ENCODE measurements around the gene MRGPRE. TPM values are rescaled to one million over a fixed set of nuclear protein-coding genes. Genes with fewer than 3 reads are reported as not detected.

MRGPRE gene
- total RNA-seq, 1 experiment from 2014 or later: not detected

- H4K20me1 ChIP-seq (ENCODE audit: control insufficient read depth, insufficient read depth, insufficient read length): no peaks in the 10 kb centered on the region
- H3K9ac ChIP-seq (ENCODE audit: extremely low read depth, insufficient read length, low read length): no peak overlapping the region
- DNase-seq: no peak
- no peak overlapping the region for H2BK20ac ChIP-seq (ENCODE audit: low read depth, low read length, poor library complexity, severe bottlenecking)
- H4K8ac ChIP-seq (replicated peaks; ENCODE audit: insufficient read length, low read depth, low read length): no peak overlapping the region
- H3K9me3 ChIP-seq (ENCODE audit: control insufficient read depth, low read depth, low read length): peaks cover 8% of the 10 kb centered on the region
- Mint-ChIP-seq H3K9me3 (peaks cover 27 to 32% of the 10 kb centered on the region in 2 experiments), H3K36me3 (ENCODE audit: insufficient read depth in 1 of 3, low read depth in 3 of 3) (peaks cover 6 to 27% (median 11%) of the 10 kb centered on the region in 3 experiments; a peak in 6 of 7 replicates), H3K27me3 (ENCODE audit: low read depth) (no peaks in the 10 kb centered on the region), H3K4me1 (peaks cover 15 to 21% of the 10 kb centered on the region in 2 experiments), H3K4me3 (no peak overlapping the region), H3K27ac (no peak overlapping the region)
- no peak overlapping the region for H3K4me2 ChIP-seq (ENCODE audit: insufficient read depth, insufficient read length, low read length)
- H3K4me1 ChIP-seq (ENCODE audit: insufficient read depth, low read length): no peaks in the 10 kb centered on the region
- no peak overlapping the region for H2AK5ac ChIP-seq (ENCODE audit: insufficient read length, low read length)
- TF ChIP-seq CTCF (conservative IDR thresholded peaks at IDR 0.05): no peak
- H3K23me2 ChIP-seq (ENCODE audit: insufficient read length, low read depth, low read length, poor library complexity, severe bottlenecking): no peaks in the 10 kb centered on the region
- no peak overlapping the region for H2BK12ac ChIP-seq (ENCODE audit: insufficient read length, low read depth, low read length)
- H3K79me1 ChIP-seq (ENCODE audit: insufficient read depth, low read depth, low read length, poor library complexity, severe bottlenecking): no peaks in the 10 kb centered on the region
- no peak overlapping the region for H3K56ac ChIP-seq (ENCODE audit: insufficient read length, low read depth, low read length)
- H4K91ac ChIP-seq (ENCODE audit: insufficient read length, low read depth, low read length): no peak overlapping the region
- H3K27ac ChIP-seq (ENCODE audit: insufficient read length, low read depth, low read length): no peak overlapping the region
- no peaks in the 10 kb centered on the region for H3K27me3 ChIP-seq (ENCODE audit: insufficient read depth, low read length)
- no peaks in the 10 kb centered on the region for H3K79me2 ChIP-seq (ENCODE audit: insufficient read depth, low read length)
- no peak overlapping the region for H3T11ph ChIP-seq (ENCODE audit: low read length)
- H2BK15ac ChIP-seq (ENCODE audit: low read depth, low read length): no peak overlapping the region
- no peak overlapping the region for H4K5ac ChIP-seq (ENCODE audit: insufficient read length, low read depth, low read length)
- no peak overlapping the region for H3K23ac ChIP-seq (ENCODE audit: insufficient read length, low read depth, low read length)
- no peak overlapping the region for H3K18ac ChIP-seq (ENCODE audit: insufficient read length, low read depth, low read length)
- no peak overlapping the region for H3K4ac ChIP-seq (ENCODE audit: low read depth, low read length)
- H2AFZ ChIP-seq (ENCODE audit: low read length): no peak overlapping the region
- no peak overlapping the region for H2BK5ac ChIP-seq (ENCODE audit: insufficient read length, low read length)
- H2BK120ac ChIP-seq (ENCODE audit: low read depth, low read length, poor library complexity, severe bottlenecking): no peak overlapping the region
- H3K14ac ChIP-seq (ENCODE audit: insufficient read depth, low read length): no peak overlapping the region
Observed at GRCh38 chr11:3245071-3245470, 12.9 kb upstream of the MRGPRE start.
